GM23248 (cell line): Measurements from ENCODE around the gene DBF4B. TPM values are rescaled to one million over a fixed set of nuclear protein-coding genes. Genes with fewer than 3 reads are reported as not detected.
"Not testable (repeated sequence)": the region's sequence is repeated elsewhere in the genome, so short reads cannot be mapped to it uniquely, and the experiment has no call there.

Experiments used
- DNase-seq: peaks from one replicate; pipeline ENCODE4 v3.0.0-alpha.2; 2015
- H2AFZ ChIP-seq: fragments of 200-600 bp; sonication (generic); 2 replicates; pipeline ENCODE4 v1.6.1; 2016; ENCODE audit warnings: antibody characterized with exemption
- H3F3A ChIP-seq: fragments of 200-600 bp; sonication (generic); 2 replicates; pipeline ENCODE4 v1.6.1; 2016; ENCODE audit warnings: mild to moderate bottlenecking, antibody characterized with exemption, mixed run types; ENCODE audit not compliant: insufficient read depth
- H3K27ac ChIP-seq: fragments of 200-600 bp; sonication (generic); 2 replicates; pipeline ENCODE4 v1.5.1; 2016; ENCODE audit warnings: mild to moderate bottlenecking
- H3K27me3 ChIP-seq: fragments of 200-600 bp; sonication (generic); replicated peaks from 2 replicates; pipeline ENCODE4 v1.6.1; 2016; ENCODE audit warnings: mild to moderate bottlenecking; ENCODE audit not compliant: insufficient read depth
- H3K36me3 ChIP-seq: fragments of 200-600 bp; sonication (generic); 2 replicates; pipeline ENCODE4 v1.6.1; 2016; ENCODE audit warnings: low read depth, mild to moderate bottlenecking
- H3K4me1 ChIP-seq: fragments of 200-600 bp; sonication (generic); 2 replicates; pipeline ENCODE4 v1.6.1; 2016; ENCODE audit warnings: mild to moderate bottlenecking; ENCODE audit not compliant: insufficient read depth
- H3K4me2 ChIP-seq: fragments of 200-600 bp; sonication (generic); one replicate; pipeline ENCODE4 v1.6.1; 2016; ENCODE audit warnings: mild to moderate bottlenecking; ENCODE audit not compliant: unreplicated experiment
- H3K4me3 ChIP-seq: fragments of 200-600 bp; sonication (generic); 2 replicates; pipeline ENCODE4 v1.5.1; 2016; ENCODE audit warnings: mild to moderate bottlenecking
- H3K79me2 ChIP-seq: fragments of 200-600 bp; sonication (generic); 2 replicates; pipeline ENCODE4 v1.6.1; 2016; ENCODE audit warnings: mild to moderate bottlenecking; ENCODE audit not compliant: insufficient read depth
- H3K9ac ChIP-seq: fragments of 200-600 bp; sonication (generic); 2 replicates; pipeline ENCODE4 v1.6.1; 2016; ENCODE audit warnings: mild to moderate bottlenecking
- H3K9me2 ChIP-seq: fragments of 200-600 bp; sonication (generic); 2 replicates; pipeline ENCODE4 v1.6.1; 2016; ENCODE audit warnings: mixed run types, mild to moderate bottlenecking, moderate library complexity; ENCODE audit not compliant: insufficient read depth
- H3K9me3 ChIP-seq: fragments of 200-600 bp; sonication (generic); one replicate; pipeline ENCODE4 v1.6.1; 2017; ENCODE audit warnings: low read depth
- H4K20me1 ChIP-seq: fragments of 200-600 bp; sonication (generic); 2 replicates; pipeline ENCODE4 v1.6.0; 2016; ENCODE audit not compliant: insufficient read depth
- EZH2 ChIP-seq: fragments of 200-600 bp; sonication (generic); IDR thresholded peaks from 2 replicates; pipeline ENCODE4 v1.6.1; 2018; ENCODE audit warnings: antibody characterized with exemption, mild to moderate bottlenecking; ENCODE audit not compliant: insufficient read depth, poor library complexity, severe bottlenecking
- EZH2phosphoT487 ChIP-seq: fragments of 200-600 bp; sonication (generic); IDR thresholded peaks from 2 replicates; pipeline ENCODE4 v1.6.1; 2018; ENCODE audit warnings: antibody characterized with exemption, moderate library complexity, mild to moderate bottlenecking, low read depth; ENCODE audit not compliant: insufficient read depth
- WGBS, 2 experiments: methylation state at CpG; one replicate each; pipeline ENCODE4 v1.1.6; 2015 to 2017; ENCODE audit warnings: low lambda C conversion rate in 2 of 2, low coverage in 1 of 2; ENCODE audit errors: missing lambda C conversion rate in 2 of 2; 5-methylcytosine and 5-hydroxymethylcytosine counted together
- in situ Hi-C: fragments of 300-500 bp; cut with MboI; formaldehyde crosslinking; loops from 2 replicates; pipeline ENCODE4 v1.15.0; 2020
- polyA plus RNA-seq: library from polyadenylated mRNA; unstranded; fragments of >200 nt; fragmentation: Nextera tagmentation; extraction: Ambion mirVana; gene quantifications from 2 replicates; pipeline ENCODE4 v1.2.1, GENCODE V29; 2016
- total RNA-seq: library from RNA; depleted of rRNA; stranded (reverse); fragments of >200 nt; shearing (Covaris generic); gene quantifications from 2 replicates; pipeline ENCODE4 v1.2.3, GENCODE V29; 2014

DBF4B gene
- total and polyA plus RNA-seq, 2 experiments from 2014 or later: 3.2 to 6.5 TPM

- no peak overlapping the region for H2AFZ ChIP-seq
- H3K79me2 ChIP-seq: peaks cover 19% of the 10 kb centered on the region
- no peak overlapping the region for H3K9ac ChIP-seq
- H3K27ac ChIP-seq: no peak overlapping the region
- H3K9me2 ChIP-seq: no peaks in the 10 kb centered on the region
- TF ChIP-seq EZH2phosphoT487 (no peak), EZH2 (no peak)
- H4K20me1 ChIP-seq: no peaks in the 10 kb centered on the region
- WGBS, 2 experiments: 68 to 69% methylated on average over 11 of the region's 11 CpGs
- no peak for DNase-seq
- H3K36me3 ChIP-seq: no peaks in the 10 kb centered on the region
- H3K4me3 ChIP-seq: no peak overlapping the region
- in situ Hi-C loops: no loop called here
- no peaks in the 10 kb centered on the region for H3F3A ChIP-seq
- no peaks in the 10 kb centered on the region for H3K27me3 ChIP-seq
- no peak overlapping the region for H3K4me2 ChIP-seq
- peaks cover 9% of the 10 kb centered on the region for H3K4me1 ChIP-seq
- H3K9me3 ChIP-seq: no peaks in the 10 kb centered on the region
Observed at GRCh38 chr17:44693609-44694008, 14.9 kb upstream of the DBF4B start.

- H3F3A ChIP-seq, H3K9me3 ChIP-seq, in situ Hi-C loops, H3K27ac ChIP-seq, H3K4me1 ChIP-seq, H3K4me3 ChIP-seq, H3K9ac ChIP-seq, H2AFZ ChIP-seq, H3K4me2 ChIP-seq, H3K79me2 ChIP-seq, H3K27me3 ChIP-seq, H3K9me2 ChIP-seq, DNase-seq, H3K36me3 ChIP-seq, H4K20me1 ChIP-seq: not testable (repeated sequence)
- WGBS, 2 experiments: 87 to 92% methylated on average over 6 to 10 of the region's 10 CpGs
Observed at GRCh38 chr17:44700288-44700687, 8.2 kb upstream of the DBF4B start.

DNA sequence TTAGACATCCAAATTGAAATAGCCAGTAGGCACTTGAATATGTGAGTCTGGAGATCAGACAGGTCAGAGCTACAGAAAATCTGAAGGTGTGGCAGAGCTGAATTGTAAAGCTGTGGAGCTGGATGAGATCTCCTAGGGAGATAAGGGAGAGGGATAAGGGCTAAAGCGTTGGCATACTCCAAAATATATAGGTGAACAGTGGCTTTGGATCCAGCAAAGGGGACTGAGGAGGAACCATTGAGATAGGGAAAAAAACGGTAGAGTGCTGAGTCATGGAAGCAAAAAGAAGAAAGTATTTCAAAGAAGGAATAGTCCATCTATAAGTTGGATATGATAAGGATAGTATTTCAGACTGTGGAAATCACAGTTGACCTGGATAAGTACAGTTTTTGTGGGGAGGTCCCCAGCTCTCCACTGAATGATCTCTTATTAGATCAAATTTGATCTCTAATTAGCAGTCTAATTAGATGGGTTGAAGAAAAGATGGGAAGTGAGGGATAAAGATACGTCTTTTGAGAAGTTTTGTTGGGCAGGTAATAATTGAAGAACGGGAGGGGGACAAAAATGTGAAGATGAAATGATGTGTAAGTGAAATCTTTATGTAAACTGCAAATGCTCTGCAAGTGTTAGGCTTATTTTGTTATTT lies 587 bp upstream of the DBF4B start:
- Histone ChIP-seq H3F3A (no peaks in the 10 kb centered on the region), H3K4me2 (peak overlapping the region; percentile 98), H3K79me2 (peaks cover 29% of the 10 kb centered on the region), H3K9ac (peak overlapping the region; percentile 79), H3K9me2 (no peaks in the 10 kb centered on the region), H3K4me3 (peak overlapping the region; percentile 92), H4K20me1 (no peaks in the 10 kb centered on the region), H3K4me1 (peaks cover 6% of the 10 kb centered on the region), H3K27me3 (no peaks in the 10 kb centered on the region), H3K27ac (peak overlapping the region; percentile 56), H2AFZ (peak overlapping the region; percentile 98), H3K9me3 (no peaks in the 10 kb centered on the region), H3K36me3 (no peaks in the 10 kb centered on the region)
- in situ Hi-C loops: no loop called here
- DNase-seq: peak; percentile 4
- WGBS, 2 experiments: 35 to 39% methylated on average over 4 of the region's 4 CpGs
- TF ChIP-seq EZH2phosphoT487 (no peak), EZH2 (no peak)

GRCh38 chr17:44719444-44719843 lies 11.0 kb downstream of the DBF4B start:
- H3K4me1 ChIP-seq: no peaks in the 10 kb centered on the region
- no peaks in the 10 kb centered on the region for H3K9me2 ChIP-seq
- H3K9ac ChIP-seq: no peak overlapping the region
- no peak overlapping the region for H3K4me2 ChIP-seq
- no peak overlapping the region for H3K4me3 ChIP-seq
- in situ Hi-C loops: no loop called here
- no peak for TF ChIP-seq EZH2
- TF ChIP-seq EZH2phosphoT487: no peak
- no peaks in the 10 kb centered on the region for H3K27me3 ChIP-seq
- H3F3A ChIP-seq: no peaks in the 10 kb centered on the region
- H2AFZ ChIP-seq: no peak overlapping the region
- H3K36me3 ChIP-seq: no peaks in the 10 kb centered on the region
- DNase-seq: no peak
- no peaks in the 10 kb centered on the region for H3K79me2 ChIP-seq
- H3K27ac ChIP-seq: no peak overlapping the region
- WGBS, 2 experiments: 94 to 97% methylated on average over 1 of the region's 1 CpG
- no peaks in the 10 kb centered on the region for H4K20me1 ChIP-seq
- no peaks in the 10 kb centered on the region for H3K9me3 ChIP-seq

- Histone ChIP-seq H3K79me2 (no peaks in the 10 kb centered on the region), H3K9ac (no peak overlapping the region), H3K4me2 (no peak overlapping the region), H3K9me2 (no peaks in the 10 kb centered on the region), H2AFZ (no peak overlapping the region), H3K9me3 (no peaks in the 10 kb centered on the region), H3K36me3 (no peaks in the 10 kb centered on the region), H3K27ac (no peak overlapping the region), H3K4me1 (no peaks in the 10 kb centered on the region), H3K27me3 (no peaks in the 10 kb centered on the region), H3K4me3 (no peak overlapping the region), H4K20me1 (no peaks in the 10 kb centered on the region), H3F3A (no peaks in the 10 kb centered on the region)
- TF ChIP-seq EZH2 (no peak), EZH2phosphoT487 (no peak)
- no peak for DNase-seq
- in situ Hi-C loops: no loop called here
- WGBS, 2 experiments: 79 to 84% methylated on average over 5 of the region's 5 CpGs
Observed at GRCh38 chr17:44722254-44722653, 13.8 kb downstream of the DBF4B start.

- H2AFZ ChIP-seq, H3K36me3 ChIP-seq, H3F3A ChIP-seq, H3K27ac ChIP-seq, H3K9me2 ChIP-seq, H3K79me2 ChIP-seq, H4K20me1 ChIP-seq, DNase-seq, H3K9me3 ChIP-seq, H3K27me3 ChIP-seq, H3K4me2 ChIP-seq, in situ Hi-C loops, H3K9ac ChIP-seq, H3K4me1 ChIP-seq, H3K4me3 ChIP-seq: not testable (repeated sequence)
- 94 to 97% methylated on average over 6 of the region's 6 CpGs for WGBS, 2 experiments
Observed at GRCh38 chr17:44726121-44726520, 17.7 kb downstream of the DBF4B start.
